ENCODE data around the gene CHRNB2. TPM values are rescaled to one million over a fixed set of nuclear protein-coding genes. Genes with fewer than 3 reads are reported as not detected.
"Not testable (repeated sequence)": the region's sequence is repeated elsewhere in the genome, so short reads cannot be mapped to it uniquely, and the experiment has no call there.

CHRNB2 gene
- total and polyA plus RNA-seq, 2 donors (not counting 1 experiment from before 2014, with no cell fraction given): 0.03 TPM; not detected in 1

GRCh38 chr1:154527192-154527591 lies 40.4 kb upstream of the CHRNB2 start:
- H3K4me3 ChIP-seq (ENCODE audit: control extremely low read depth in 1 of 5, extremely low read depth in 1 of 5, insufficient read depth in 1 of 5, low read depth in 2 of 5, low read length in 4 of 5): no peak overlapping the region
- intact Hi-C loops (cut with micrococcal nuclease): no loop called here
- TF ChIP-seq CTCF (IDR thresholded peaks at IDR 0.05) (no peak), EZH2 (IDR thresholded peaks at IDR 0.05; ENCODE audit: borderline replicate concordance, insufficient read depth, low read depth, low read length, poor library complexity, severe bottlenecking) (no peak)
- H3K4me1 Mint-ChIP-seq: no peaks in the 10 kb centered on the region
- no peaks in the 10 kb centered on the region for H3K4me1 ChIP-seq (ENCODE audit: control insufficient read depth in 2 of 2, insufficient read depth in 2 of 2, low read length in 2 of 2)
- H3K27me3 ChIP-seq (replicated peaks in 1 of 4; ENCODE audit: control extremely low read depth in 1 of 4, control insufficient read depth in 3 of 4, insufficient read depth in 4 of 4, low read length in 3 of 4): peaks cover 0 to 6% (median 2%) of the 10 kb centered on the region in 4 experiments
- 93% methylated on average over 3 of the region's 6 CpGs for WGBS (ENCODE audit: insufficient coverage)
- no peak overlapping the region for H2AFZ ChIP-seq (ENCODE audit: insufficient read depth, low read depth, low read length, poor library complexity, severe bottlenecking)
- no peaks in the 10 kb centered on the region for H3K79me2 ChIP-seq (ENCODE audit: control insufficient read depth, insufficient read depth, low read length)
- H3K9ac ChIP-seq (ENCODE audit: low read length): no peak overlapping the region
- no peak overlapping the region for H3K27ac Mint-ChIP-seq
- H3K27ac ChIP-seq (ENCODE audit: low read length in 2 of 2): no peak overlapping the region
- no peak for DNase-seq
- ChIA-PET CTCF (no interaction called here), POLR2A (no interaction called here)
- H3K4me2 ChIP-seq (replicated peaks; ENCODE audit: low read depth, low read length, poor library complexity, severe bottlenecking): no peak overlapping the region
- peaks cover 8% of the 10 kb centered on the region for H3K27me3 Mint-ChIP-seq
- ATAC-seq (ENCODE audit: low read depth): no peak
- no peaks in the 10 kb centered on the region for H3K36me3 ChIP-seq (replicated peaks in 1 of 2; ENCODE audit: control extremely low read depth in 1 of 2, control insufficient read depth in 1 of 2, extremely low read depth in 1 of 2, insufficient read depth in 2 of 2, low read length in 1 of 2)
- no peak overlapping the region for H3K4me3 Mint-ChIP-seq
- no peaks in the 10 kb centered on the region for H4K20me1 ChIP-seq (ENCODE audit: control insufficient read depth, insufficient read depth, low read length, poor library complexity, severe bottlenecking)
- H3K9me3 Mint-ChIP-seq (ENCODE audit: insufficient read depth): no peaks in the 10 kb centered on the region
- peaks cover 0 to 7% (median 0%) of the 10 kb centered on the region in 3 donors for H3K9me3 ChIP-seq (ENCODE audit: control extremely low read depth in 1 of 3, control insufficient read depth in 2 of 3, insufficient read depth in 1 of 3, low read length in 2 of 3)

- no peaks in the 10 kb centered on the region for H3K36me3 ChIP-seq (replicated peaks in 1 of 2; ENCODE audit: control extremely low read depth in 1 of 2, control insufficient read depth in 1 of 2, extremely low read depth in 1 of 2, insufficient read depth in 2 of 2, low read length in 1 of 2)
- H3K27ac Mint-ChIP-seq: no peak overlapping the region
- H3K9me3 Mint-ChIP-seq (ENCODE audit: insufficient read depth): no peaks in the 10 kb centered on the region
- WGBS (ENCODE audit: insufficient coverage): no CpG with 5 or more reads among the region's 6 CpGs
- no peak overlapping the region for H3K4me2 ChIP-seq (replicated peaks; ENCODE audit: low read depth, low read length, poor library complexity, severe bottlenecking)
- TF ChIP-seq CTCF (IDR thresholded peaks at IDR 0.05) (no peak), EZH2 (IDR thresholded peaks at IDR 0.05; ENCODE audit: borderline replicate concordance, insufficient read depth, low read depth, low read length, poor library complexity, severe bottlenecking) (no peak)
- intact Hi-C loops (cut with micrococcal nuclease): no loop called here
- no peaks in the 10 kb centered on the region for H3K4me1 Mint-ChIP-seq
- no peak overlapping the region for H3K27ac ChIP-seq (ENCODE audit: low read length in 2 of 2)
- H3K27me3 ChIP-seq (replicated peaks in 1 of 4; ENCODE audit: control extremely low read depth in 1 of 4, control insufficient read depth in 3 of 4, insufficient read depth in 4 of 4, low read length in 3 of 4): peaks cover 0 to 4% (median 0%) of the 10 kb centered on the region in 4 experiments
- ATAC-seq (ENCODE audit: low read depth) (no peak), DNase-seq (no peak)
- no peak overlapping the region for H3K4me3 Mint-ChIP-seq
- H3K9ac ChIP-seq (ENCODE audit: low read length): no peak overlapping the region
- H3K9me3 ChIP-seq (ENCODE audit: control extremely low read depth in 1 of 3, control insufficient read depth in 2 of 3, insufficient read depth in 1 of 3, low read length in 2 of 3): peaks cover 0 to 7% (median 0%) of the 10 kb centered on the region in 3 donors
- H4K20me1 ChIP-seq (ENCODE audit: control insufficient read depth, insufficient read depth, low read length, poor library complexity, severe bottlenecking): no peaks in the 10 kb centered on the region
- no peaks in the 10 kb centered on the region for H3K4me1 ChIP-seq (ENCODE audit: control insufficient read depth in 2 of 2, insufficient read depth in 2 of 2, low read length in 2 of 2)
- ChIA-PET POLR2A (no interaction called here), CTCF (interaction anchor here (0.6 kb wide), 1 partner anchor 371 kb away, joined by 4 read pairs; no protein-coding TSS in a partner anchor)
- H3K27me3 Mint-ChIP-seq: peaks cover 6% of the 10 kb centered on the region
- no peak overlapping the region for H3K4me3 ChIP-seq (ENCODE audit: control extremely low read depth in 1 of 5, extremely low read depth in 1 of 5, insufficient read depth in 1 of 5, low read depth in 2 of 5, low read length in 4 of 5)
- no peaks in the 10 kb centered on the region for H3K79me2 ChIP-seq (ENCODE audit: control insufficient read depth, insufficient read depth, low read length)
- no peak overlapping the region for H2AFZ ChIP-seq (ENCODE audit: insufficient read depth, low read depth, low read length, poor library complexity, severe bottlenecking)
Observed at GRCh38 chr1:154529308-154529707, 38.3 kb upstream of the CHRNB2 start.

GRCh38 chr1:154531950-154532349 lies 35.6 kb upstream of the CHRNB2 start:
- ATAC-seq (ENCODE audit: low read depth); H3K27ac Mint-ChIP-seq; H3K4me3 Mint-ChIP-seq; POLR2A ChIA-PET; H2AFZ ChIP-seq (ENCODE audit: insufficient read depth, low read depth, low read length, poor library complexity, severe bottlenecking); H3K79me2 ChIP-seq (ENCODE audit: control insufficient read depth, insufficient read depth, low read length); H4K20me1 ChIP-seq (ENCODE audit: control insufficient read depth, insufficient read depth, low read length, poor library complexity, severe bottlenecking); H3K4me2 ChIP-seq (replicated peaks; ENCODE audit: low read depth, low read length, poor library complexity, severe bottlenecking); H3K4me3 ChIP-seq (ENCODE audit: control extremely low read depth in 1 of 5, extremely low read depth in 1 of 5, insufficient read depth in 1 of 5, low read depth in 2 of 5, low read length in 4 of 5); H3K4me1 ChIP-seq (ENCODE audit: control insufficient read depth in 2 of 2, insufficient read depth in 2 of 2, low read length in 2 of 2); H3K27ac ChIP-seq (ENCODE audit: low read length in 2 of 2); H3K27me3 ChIP-seq (replicated peaks in 1 of 4; ENCODE audit: control extremely low read depth in 1 of 4, control insufficient read depth in 3 of 4, insufficient read depth in 4 of 4, low read length in 3 of 4); H3K36me3 ChIP-seq (replicated peaks in 1 of 2; ENCODE audit: control extremely low read depth in 1 of 2, control insufficient read depth in 1 of 2, extremely low read depth in 1 of 2, insufficient read depth in 2 of 2, low read length in 1 of 2); H3K9me3 Mint-ChIP-seq (ENCODE audit: insufficient read depth); H3K4me1 Mint-ChIP-seq; DNase-seq; H3K9ac ChIP-seq (ENCODE audit: low read length); intact Hi-C loops (cut with micrococcal nuclease): not testable (repeated sequence)
- CTCF ChIA-PET: interaction anchor here (1.2 kb wide), 1 partner anchor 50 kb away, joined by 4 read pairs; no protein-coding TSS in a partner anchor
- peaks cover 15% of the 10 kb centered on the region for H3K27me3 Mint-ChIP-seq
- 96% methylated on average over 12 of the region's 13 CpGs for WGBS (ENCODE audit: insufficient coverage)
- peaks cover 0 to 13% (median 0%) of the 10 kb centered on the region in 3 donors for H3K9me3 ChIP-seq (ENCODE audit: control extremely low read depth in 1 of 3, control insufficient read depth in 2 of 3, insufficient read depth in 1 of 3, low read length in 2 of 3)

Measured in B cell (primary cell).